GM12878 (cell line): Measurements from ENCODE around the gene AKNA. TPM values are rescaled to one million over a fixed set of nuclear protein-coding genes. Genes with fewer than 3 reads are reported as not detected.

Experiments
- ATAC-seq: fragments of 200-7000 bp; cut with Tn5 transposase; 3 replicates; pipeline ENCODE4 v1.9.1; 2020; ENCODE audit warnings: mild to moderate bottlenecking, moderate library complexity
- BruUV-seq: library from RNA; stranded (reverse); fragments of 400-500 nt; replicated peaks from 2 replicates; lab custom pipeline; 2021; lab: Mats Ljungman, UMichigan
- CTCF ChIA-PET: fragments of 300-600 bp; sonication (Branson Sonifier 250); formaldehyde crosslinking; extraction: SDS; loops from one replicate; lab custom pipeline; 2021; ENCODE audit warnings: inconsistent platforms; lab: Yijun Ruan, JAX
- POLR2A ChIA-PET: fragments of 350-600 bp; formaldehyde crosslinking; extraction: SDS; loops from one replicate; lab custom pipeline; 2021; ENCODE audit warnings: inconsistent platforms; lab: Charles Lee
- RAD21 ChIA-PET: fragments of 300-600 bp; sonication (Branson Sonifier 250); formaldehyde crosslinking; loops from one replicate; lab custom pipeline; 2023; ENCODE audit warnings: antibody characterized with exemption; ENCODE audit not compliant: unreplicated experiment; lab: Charles Lee
- SMC1A ChIA-PET: fragments of 300-600 bp; sonication (Branson Sonifier 250); formaldehyde crosslinking; loops from one replicate; lab custom pipeline; 2023; ENCODE audit not compliant: unreplicated experiment, uncharacterized antibody; lab: Charles Lee
- DNase-seq: peaks from one replicate; pipeline ENCODE4 v3.0.0-alpha.2; 2011; ENCODE audit warnings: low read depth, low spot score
- FAIRE-seq: peaks from 3 replicates; lab custom pipeline; 2011; peaks lifted over from hg19 to GRCh38; lab: Jason Lieb, UNC
- H2AFZ ChIP-seq: 2 replicates; pipeline ENCODE4 v1.6.0; 2011; ENCODE audit warnings: low read depth, low read length, control low read depth; ENCODE audit not compliant: control insufficient read depth
- H3K27ac ChIP-seq: 2 replicates; pipeline ENCODE4 v1.5.1; 2011; ENCODE audit warnings: control low read depth; ENCODE audit not compliant: control insufficient read depth, insufficient read depth
- H3K27me3 ChIP-seq, 2 experiments: replicated peaks in 1 of 2; 2 replicates each; pipeline versions ENCODE4 v1.6.0 to v1.6.1; 2011; ENCODE audit warnings: low read length in 1 of 2; ENCODE audit not compliant: control insufficient read depth in 2 of 2, insufficient read depth in 2 of 2
- H3K36me3 ChIP-seq, 2 experiments: 2 replicates each; pipeline ENCODE4 v1.5.1; 2011; ENCODE audit warnings: low read length in 1 of 2; ENCODE audit not compliant: control insufficient read depth in 2 of 2, insufficient read depth in 2 of 2
- H3K4me1 ChIP-seq: 2 replicates; pipeline ENCODE4 v1.6.1; 2011; ENCODE audit warnings: mild to moderate bottlenecking, low read length, moderate library complexity, mixed read lengths; ENCODE audit not compliant: control insufficient read depth, insufficient read depth
- H3K4me2 ChIP-seq: 2 replicates; pipeline ENCODE4 v1.6.0; 2011; ENCODE audit warnings: control low read depth; ENCODE audit not compliant: control insufficient read depth, insufficient read depth
- H3K4me3 ChIP-seq: fragments of 200-600 bp; sonication (generic); 2 replicates; pipeline ENCODE4 v1.5.1; 2016
- H3K79me2 ChIP-seq: 2 replicates; pipeline ENCODE4 v1.6.0; 2011; ENCODE audit warnings: low read length; ENCODE audit not compliant: control insufficient read depth, insufficient read depth
- H3K9ac ChIP-seq: 2 replicates; pipeline ENCODE4 v1.8.0; 2011; ENCODE audit warnings: low read length, control low read depth, mixed read lengths; ENCODE audit not compliant: control insufficient read depth, insufficient read depth
- H3K9me3 ChIP-seq: replicated peaks from 3 replicates; pipeline ENCODE4 v1.5.1; 2011; ENCODE audit warnings: mild to moderate bottlenecking, low read length; ENCODE audit not compliant: control insufficient read depth, insufficient read depth
- H4K20me1 ChIP-seq: 2 replicates; pipeline ENCODE4 v1.6.0; 2011; ENCODE audit not compliant: control insufficient read depth, insufficient read depth
- BMI1 ChIP-seq: fragments of 450-650 bp; IDR thresholded peaks from 2 replicates; pipeline ENCODE4 v1.6.1; 2016; ENCODE audit warnings: mild to moderate bottlenecking, moderate library complexity, borderline replicate concordance
- NKRF ChIP-seq: fragments of 450-650 bp; conservative IDR thresholded peaks from 2 replicates; pipeline ENCODE4 v1.6.1; 2017; ENCODE audit warnings: mild to moderate bottlenecking, moderate library complexity
- SMAD1 ChIP-seq: fragments of 450-650 bp; IDR thresholded peaks from 2 replicates; pipeline ENCODE4 v1.6.1; 2018; ENCODE audit warnings: mild to moderate bottlenecking, low read depth; ENCODE audit not compliant: partially characterized antibody
- ZSCAN29 ChIP-seq: fragments of 450-650 bp; IDR thresholded peaks from 2 replicates; pipeline ENCODE4 v1.6.1; 2017; ENCODE audit warnings: mild to moderate bottlenecking, moderate library complexity
- ZZZ3 ChIP-seq: IDR thresholded peaks from 2 replicates; pipeline ENCODE4 v1.6.1; 2011; ENCODE audit warnings: low read depth; ENCODE audit not compliant: control insufficient read depth, insufficient read length
- WGBS: methylation state at CpG from one replicate; pipeline ENCODE4 v1.1.6; 2016; ENCODE audit warnings: low lambda C conversion rate; ENCODE audit not compliant: insufficient replicate concordance, insufficient coverage; ENCODE audit errors: missing lambda C conversion rate; 5-methylcytosine and 5-hydroxymethylcytosine counted together
- in situ Hi-C: fragments of 300-500 bp; cut with MboI; formaldehyde crosslinking; loops from 9 replicates; pipeline ENCODE4 v1.14.3; 2018; ENCODE audit warnings: mixed read lengths
- intact Hi-C: fragments of 100-400 bp; cut with micrococcal nuclease; formaldehyde crosslinking; loops from one replicate; pipeline ENCODE4 v1.14.2; 2022; ENCODE audit not compliant: unreplicated experiment
- polyA plus RNA-seq, 11 experiments: library from polyadenylated mRNA; depleted of rRNA in 4 of 11; unstranded in 6 of 11; stranded (reverse) in 5 of 11; fragments of >200 nt; fragmentation: Nextera tagmentation in 4 of 11; fragmentation: Illumina TruSeq in 1 of 11; extraction: Ambion mirVana in 4 of 11; extraction: Trizol in 1 of 11; gene quantifications; 1 replicate in 1 of 11; 2 replicates in 10 of 11; pipeline versions ENCODE4 v1.2.1 to v1.2.3, GENCODE V29; 2011 to 2016; ENCODE audit warnings: inconsistent platforms in 2 of 11, missing spikeins in 2 of 11, low read depth in 1 of 11
- total RNA-seq, 4 experiments: library from RNA; depleted of rRNA in 3 of 4; stranded (reverse); fragments of >200 nt in 3 of 4; fragmentation: Illumina TruSeq in 1 of 4; extraction: Trizol in 1 of 4; gene quantifications; 2 replicates each; pipeline versions ENCODE4 v1.2.1 to v1.2.3, GENCODE V29; 2013 to 2021

Gene AKNA
- total and polyA plus RNA-seq, 10 of the 15 experiments (the other 5 are each of a cell fraction or from before 2014, with no cell fraction given) = 1.6 to 132 (median 35.3) TPM

- H3K4me3 ChIP-seq = no peak overlapping the region
- H3K4me1 ChIP-seq = peaks cover 4% of the 10 kb centered on the region; the same call in 1 of the 2 replicates
- intact Hi-C loops = loop anchor here (5.0 kb wide), 2 partner anchors 97 to 182 kb away; partner anchors contain the start of gene WHRN
- SMC1A ChIA-PET = interaction anchor here (1.1 to 6.8 kb wide), 5 partner anchors 9 to 243 kb away, joined by 3 to 75 read pairs (median 5); no protein-coding TSS in a partner anchor
- CTCF ChIA-PET = interaction anchor here (1.1 to 7.4 kb wide), 8 partner anchors 25 to 251 kb away, joined by 3 to 115 read pairs (median 6); partner anchors contain the start of gene WHRN
- TF ChIP-seq NKRF (no peak), BMI1 (no peak), ZSCAN29 (no peak), ZZZ3 (no peak), SMAD1 (no peak)
- TF ChIP-seq, all 136 proteins: peak for 0
- ChIA-PET POLR2A (interaction anchor here (1.3 to 1.4 kb wide), 2 partner anchors 42 to 94 kb away, joined by 3 to 5 read pairs; no protein-coding TSS in a partner anchor), RAD21 (interaction anchor here (1.3 to 1.7 kb wide), 4 partner anchors 25 to 109 kb away, joined by 3 to 6 read pairs (median 4); no protein-coding TSS in a partner anchor)
- FAIRE-seq (no peak), DNase-seq (no peak), ATAC-seq (no peak)
- no peak overlapping the region for H3K4me2 ChIP-seq
- H4K20me1 ChIP-seq = no peaks in the 10 kb centered on the region; the same call in 1 of the 2 replicates
- no peak overlapping the region for H2AFZ ChIP-seq
- no peaks in the 10 kb centered on the region; a peak in 1 of 4 replicates for H3K27me3 ChIP-seq
- BruUV-seq = no TSS peak
- no peaks in the 10 kb centered on the region for H3K36me3 ChIP-seq
- no peak overlapping the region for H3K27ac ChIP-seq
- 56% methylated on average over 5 of the region's 5 CpGs for WGBS
- in situ Hi-C loops = loop anchor here (5.0 to 10.0 kb wide), 3 partner anchors 237 to 1115 kb away; no protein-coding TSS in a partner anchor
- H3K9ac ChIP-seq = no peak overlapping the region
- H3K9me3 ChIP-seq = no peaks in the 10 kb centered on the region
- no peaks in the 10 kb centered on the region for H3K79me2 ChIP-seq
Observed at GRCh38 chr9:114409842-114410241, 22.1 kb upstream of the AKNA start.
